SJSA1 (cell line): Measurements from ENCODE around the gene CCDC9. TPM values are rescaled to one million over a fixed set of nuclear protein-coding genes. Genes with fewer than 3 reads are reported as not detected.

ENCODE experiments used
- DNase-seq, 2 experiments: peaks; one replicate each; pipeline ENCODE4 v3.0.0-alpha.2; 2015 to 2020; ENCODE audit warnings: low spot score in 2 of 2, low read depth in 1 of 2
- H3K27ac ChIP-seq: fragments of 250-450 bp; sonication (Bioruptor Pico); 2 replicates; pipeline ENCODE4 v1.5.1; 2020; ENCODE audit warnings: mild to moderate bottlenecking, moderate library complexity
- H3K27me3 ChIP-seq: fragments of 250-450 bp; sonication (Bioruptor Pico); replicated peaks from 2 replicates; pipeline ENCODE4 v1.5.1; 2020; ENCODE audit warnings: mild to moderate bottlenecking, moderate library complexity
- H3K36me3 ChIP-seq: fragments of 250-450 bp; sonication (Bioruptor Pico); 2 replicates; pipeline ENCODE4 v1.5.1; 2020; ENCODE audit warnings: mild to moderate bottlenecking
- H3K4me1 ChIP-seq: fragments of 250-450 bp; sonication (Bioruptor Pico); replicated peaks from 2 replicates; pipeline ENCODE4 v1.6.1; 2021; ENCODE audit warnings: mild to moderate bottlenecking
- H3K4me3 ChIP-seq: fragments of 250-450 bp; sonication (Bioruptor Pico); 2 replicates; pipeline ENCODE4 v1.5.1; 2020; ENCODE audit warnings: mild to moderate bottlenecking
- H3K9me3 ChIP-seq: fragments of 250-450 bp; sonication (Bioruptor Pico); replicated peaks from 2 replicates; pipeline ENCODE4 v1.5.1; 2020; ENCODE audit warnings: mild to moderate bottlenecking
- total RNA-seq: library from RNA; depleted of rRNA; stranded (reverse); fragments of >200 nt; shearing (Covaris generic); gene quantifications from 2 replicates; pipeline ENCODE4 v1.2.3, GENCODE V29; 2014; rRNA removed

CCDC9 gene
- total RNA-seq, 1 experiment from 2014 or later, result 12.1 TPM

DNA sequence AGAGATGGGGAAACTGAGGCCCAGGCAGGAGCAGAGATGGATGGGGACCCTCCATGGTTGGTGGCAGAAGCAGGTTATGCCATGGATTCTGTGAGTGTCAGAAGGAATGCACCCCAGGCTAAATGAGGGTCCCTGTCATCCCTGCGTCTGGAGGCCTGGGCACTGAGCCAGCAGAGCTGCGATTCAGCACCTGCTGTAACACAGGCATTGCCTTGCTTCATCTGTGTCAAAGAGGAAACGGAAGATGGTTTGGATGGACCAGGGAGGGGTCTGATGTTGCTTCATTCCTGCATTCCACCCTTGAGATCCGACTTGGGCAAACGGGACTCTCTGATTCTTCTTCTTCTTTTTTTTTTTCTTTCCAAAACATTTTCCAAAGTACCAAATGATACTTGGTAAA is 54.5 kb downstream of the CCDC9 start:
- H3K36me3 ChIP-seq, result no peaks in the 10 kb centered on the region
- H3K4me1 ChIP-seq, result peaks cover 8% of the 10 kb centered on the region
- H3K4me3 ChIP-seq, result no peak overlapping the region
- no peak for DNase-seq
- H3K27me3 ChIP-seq, result no peaks in the 10 kb centered on the region
- no peaks in the 10 kb centered on the region for H3K9me3 ChIP-seq
- H3K27ac ChIP-seq, result no peak overlapping the region

DNA sequence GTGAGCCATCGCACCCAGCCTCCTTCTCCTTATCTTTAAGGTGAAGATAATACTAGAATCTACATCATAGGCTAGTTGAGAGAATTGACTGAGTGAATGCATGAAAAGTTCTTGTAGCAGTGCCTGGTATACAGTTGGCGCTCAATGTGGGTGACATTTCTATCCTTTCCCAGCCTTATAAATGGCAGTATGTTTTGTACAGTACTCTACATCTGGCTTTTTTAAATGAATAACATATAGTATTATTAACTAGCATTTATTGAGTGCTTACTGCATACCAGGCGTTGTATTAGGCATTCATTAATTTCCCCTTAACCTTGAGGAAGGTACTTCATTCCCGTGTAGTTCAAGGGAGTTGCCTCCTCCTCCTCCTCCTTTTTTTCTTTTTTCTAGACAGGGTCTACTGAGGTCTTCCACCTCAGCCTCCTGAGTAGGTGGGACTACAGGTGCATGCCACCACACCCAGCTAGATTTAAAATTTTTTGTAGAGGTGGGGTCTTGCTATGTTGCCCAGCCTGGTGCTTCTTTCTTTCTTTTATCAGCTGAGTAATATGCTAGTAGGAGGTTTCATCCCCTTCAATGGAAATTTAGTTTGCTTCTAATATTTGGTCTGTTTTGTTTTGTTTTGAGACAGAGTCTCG is 56.2 kb downstream of the CCDC9 start:
- Histone ChIP-seq H3K9me3 (no peaks in the 10 kb centered on the region), H3K4me1 (peaks cover 8% of the 10 kb centered on the region), H3K4me3 (no peak overlapping the region), H3K27me3 (no peaks in the 10 kb centered on the region), H3K27ac (no peak overlapping the region), H3K36me3 (no peaks in the 10 kb centered on the region)
- no peak for DNase-seq

DNA sequence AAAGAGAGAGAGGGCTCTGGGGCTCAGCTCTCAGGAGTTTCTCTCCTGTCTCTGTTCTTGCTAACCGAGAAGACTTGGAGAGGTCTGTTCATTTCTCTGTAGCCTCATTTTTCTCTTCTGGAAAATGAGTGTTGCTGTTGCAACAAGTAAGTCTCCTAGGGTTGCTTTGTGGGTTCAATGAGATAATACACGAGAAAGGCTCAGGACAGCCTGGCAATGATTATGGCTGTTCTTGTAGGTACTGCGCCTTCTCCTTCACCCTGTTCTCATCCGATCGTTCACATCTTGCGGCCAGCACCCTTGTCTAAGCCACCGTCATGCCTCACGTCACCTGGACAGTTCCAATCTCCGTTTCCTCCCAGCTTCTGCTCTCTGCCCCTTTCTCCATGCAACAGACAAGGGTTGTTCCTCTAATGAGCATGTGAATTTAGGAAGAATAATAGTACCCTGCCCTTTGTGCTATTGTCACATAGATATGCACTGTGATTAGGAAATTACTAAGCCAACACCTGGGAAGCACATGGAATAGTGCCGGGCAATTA is 57.5 kb downstream of the CCDC9 start:
- Histone ChIP-seq H3K36me3 (no peaks in the 10 kb centered on the region), H3K4me1 (peaks cover 8% of the 10 kb centered on the region), H3K9me3 (no peaks in the 10 kb centered on the region), H3K27me3 (no peaks in the 10 kb centered on the region), H3K27ac (no peak overlapping the region), H3K4me3 (no peak overlapping the region)
- DNase-seq, result no peak

DNA sequence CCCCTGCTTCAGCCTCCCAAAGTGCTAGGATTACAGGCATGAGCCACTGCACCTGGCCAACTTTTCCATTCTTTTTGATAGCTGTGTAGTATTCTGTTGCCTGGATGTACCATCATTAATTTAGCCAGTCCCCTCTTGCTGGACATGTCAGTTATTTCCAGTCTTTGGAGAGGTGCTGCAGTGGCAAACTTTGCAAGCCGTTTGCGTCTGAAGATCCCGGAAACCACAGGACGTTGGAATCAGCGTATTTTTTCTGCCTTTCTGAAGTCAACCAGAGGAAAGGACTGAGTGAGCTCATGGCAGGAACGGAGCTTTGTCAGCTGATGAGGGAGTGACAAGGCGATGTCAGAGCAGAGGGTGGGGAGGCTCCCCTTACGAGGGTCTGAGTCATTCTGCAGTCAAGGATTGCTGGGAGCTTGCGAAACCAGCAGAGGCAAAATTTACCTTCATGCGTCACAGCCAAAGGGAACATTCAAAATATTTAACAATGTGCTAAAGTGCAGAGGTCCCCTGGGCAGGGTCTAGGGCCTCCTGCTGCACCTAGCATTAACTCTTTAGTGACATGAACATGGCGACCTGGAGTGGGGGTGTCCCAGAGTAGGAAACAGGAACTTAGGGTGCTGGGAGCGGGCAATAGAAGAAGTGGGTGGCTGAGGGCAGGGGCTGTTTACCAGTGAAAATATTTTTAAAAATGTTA is 58.9 kb downstream of the CCDC9 start:
- Histone ChIP-seq H3K27me3 (no peaks in the 10 kb centered on the region), H3K27ac (peak overlapping the region; percentile 47), H3K36me3 (no peaks in the 10 kb centered on the region), H3K4me3 (no peak overlapping the region), H3K9me3 (no peaks in the 10 kb centered on the region), H3K4me1 (peaks cover 8% of the 10 kb centered on the region)
- DNase-seq, result peak; percentile 79 to 90

DNA sequence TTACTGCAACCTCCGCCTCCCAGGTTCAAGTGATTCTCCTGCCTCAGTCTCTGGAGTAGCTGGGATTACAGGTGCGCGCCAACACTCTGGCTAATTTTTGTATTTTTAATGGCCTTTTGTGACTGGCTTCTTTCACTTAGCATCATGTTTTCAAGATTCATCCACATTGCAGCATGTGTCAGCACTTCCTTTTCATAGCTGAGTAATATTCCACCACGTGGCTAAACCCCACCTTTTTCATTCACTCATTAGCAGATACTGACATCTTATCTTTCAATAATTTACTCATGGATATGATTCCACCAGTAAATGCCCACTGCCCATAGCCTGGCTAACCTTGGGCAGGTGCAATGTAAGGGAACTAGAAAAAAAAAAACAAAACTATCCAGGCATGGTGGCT is 60.2 kb downstream of the CCDC9 start:
- no peak overlapping the region for H3K4me3 ChIP-seq
- no peak overlapping the region for H3K27ac ChIP-seq
- DNase-seq, result no peak
- H3K36me3 ChIP-seq, result no peaks in the 10 kb centered on the region
- peaks cover 8% of the 10 kb centered on the region for H3K4me1 ChIP-seq
- no peaks in the 10 kb centered on the region for H3K9me3 ChIP-seq
- no peaks in the 10 kb centered on the region for H3K27me3 ChIP-seq

DNA sequence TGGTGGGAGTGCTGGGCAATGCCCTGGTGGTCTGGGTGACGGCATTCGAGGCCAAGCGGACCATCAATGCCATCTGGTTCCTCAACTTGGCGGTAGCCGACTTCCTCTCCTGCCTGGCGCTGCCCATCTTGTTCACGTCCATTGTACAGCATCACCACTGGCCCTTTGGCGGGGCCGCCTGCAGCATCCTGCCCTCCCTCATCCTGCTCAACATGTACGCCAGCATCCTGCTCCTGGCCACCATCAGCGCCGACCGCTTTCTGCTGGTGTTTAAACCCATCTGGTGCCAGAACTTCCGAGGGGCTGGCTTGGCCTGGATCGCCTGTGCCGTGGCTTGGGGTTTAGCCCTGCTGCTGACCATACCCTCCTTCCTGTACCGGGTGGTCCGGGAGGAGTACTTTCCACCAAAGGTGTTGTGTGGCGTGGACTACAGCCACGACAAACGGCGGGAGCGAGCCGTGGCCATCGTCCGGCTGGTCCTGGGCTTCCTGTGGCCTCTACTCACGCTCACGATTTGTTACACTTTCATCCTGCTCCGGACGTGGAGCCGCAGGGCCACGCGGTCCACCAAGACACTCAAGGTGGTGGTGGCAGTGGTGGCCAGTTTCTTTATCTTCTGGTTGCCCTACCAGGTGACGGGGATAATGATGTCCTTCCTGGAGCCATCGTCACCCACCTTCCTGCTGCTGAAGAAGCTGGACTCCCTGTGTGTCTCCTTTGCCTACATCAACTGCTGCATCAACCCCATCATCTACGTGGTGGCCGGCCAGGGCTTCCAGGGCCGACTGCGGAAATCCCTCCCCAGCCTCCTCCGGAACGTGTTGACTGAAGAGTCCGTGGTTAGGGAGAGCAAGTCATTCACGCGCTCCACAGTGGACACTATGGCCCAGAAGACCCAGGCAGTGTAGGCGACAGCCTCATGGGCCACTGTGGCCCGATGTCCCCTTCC is 63.9 kb downstream of the CCDC9 start:
- no peak overlapping the region for H3K4me3 ChIP-seq
- peaks cover 5% of the 10 kb centered on the region for H3K4me1 ChIP-seq
- no peaks in the 10 kb centered on the region for H3K27me3 ChIP-seq
- H3K27ac ChIP-seq, result no peak overlapping the region
- DNase-seq, result no peak
- H3K9me3 ChIP-seq, result no peaks in the 10 kb centered on the region
- H3K36me3 ChIP-seq, result no peaks in the 10 kb centered on the region

Other genes starting within 250 kb of the CCDC9 start
- gene NPAS1, start 236.7 kb upstream of the CCDC9 start, total RNA-seq, result not detected in 2 replicates
- 66.3 and 129 TPM in 2 replicates for gene TMEM160, start 207.9 kb upstream of the CCDC9 start, total RNA-seq
- 6.8 and 11.1 TPM in 2 replicates for gene ZC3H4, start 142.7 kb upstream of the CCDC9 start, total RNA-seq
- 321 and 324 TPM in 2 replicates for gene SAE1, start 125.7 kb upstream of the CCDC9 start, total RNA-seq
- 4.5 and 10.1 TPM in 2 replicates for gene BBC3, start 25.3 kb upstream of the CCDC9 start, total RNA-seq
- 2.4 and 2.5 TPM in 2 replicates for gene INAFM1, start 18.4 kb downstream of the CCDC9 start, total RNA-seq
- not detected in 2 replicates for gene C5AR1, start 53.3 kb downstream of the CCDC9 start, total RNA-seq
- gene C5AR2, start 75.7 kb downstream of the CCDC9 start, total RNA-seq, result not detected in 2 replicates
- 15.0 and 16.4 TPM in 2 replicates for gene DHX34, start 92.8 kb downstream of the CCDC9 start, total RNA-seq
- gene MEIS3, start 163.0 kb downstream of the CCDC9 start, total RNA-seq, result 25.0 and 50.8 TPM in 2 replicates
- not detected in 2 replicates for gene SLC8A2, start 215.4 kb downstream of the CCDC9 start, total RNA-seq
- gene KPTN, start 227.7 kb downstream of the CCDC9 start, total RNA-seq, result 3.2 and 7.2 TPM in 2 replicates